HepG2 (cell line): ENCODE measurements around the gene KLHL12. TPM values are rescaled to one million over a fixed set of nuclear protein-coding genes. Genes with fewer than 3 reads are reported as not detected.

ENCODE experiments used
- CBX2 ChIP-seq, 2 experiments: fragments of 200-600 bp in 1 of 2; sonication (generic); formaldehyde crosslinking in 1 of 2; IDR thresholded peaks; 2 replicates each; pipeline versions ENCODE4 v1.7.0 to v1.8.1; 2018 to 2022; ENCODE audit warnings: low read depth in 2 of 2, low read length in 1 of 2, mild to moderate bottlenecking in 1 of 2, missing genetic modification reagents in 1 of 2
- GPN1 ChIP-seq: sonication (generic); formaldehyde crosslinking; IDR thresholded peaks from 2 replicates; pipeline ENCODE4 v1.5.1; 2020; ENCODE audit warnings: missing genetic modification reagents, borderline replicate concordance
- HNRNPL ChIP-seq: fragments of 200-400 bp; formaldehyde crosslinking; IDR thresholded peaks from 2 replicates; pipeline ENCODE4 v1.6.1; 2017; ENCODE audit warnings: mild to moderate bottlenecking, low read depth, low read length
- JUNB ChIP-seq: sonication (generic); formaldehyde crosslinking; IDR thresholded peaks from 2 replicates; pipeline ENCODE4 v1.8.0; 2022; ENCODE audit warnings: missing genetic modification reagents, mild to moderate bottlenecking, borderline replicate concordance
- KMT2B ChIP-seq: IDR thresholded peaks from 2 replicates; pipeline ENCODE4 v1.6.1; 2016; ENCODE audit warnings: missing genetic modification reagents, missing compliant biosample characterization
- RBFOX2 ChIP-seq: fragments of 200-400 bp; formaldehyde crosslinking; IDR thresholded peaks from 2 replicates; pipeline ENCODE4 v1.6.1; 2017; ENCODE audit warnings: low read depth, mild to moderate bottlenecking, low read length
- TGIF2 ChIP-seq: IDR thresholded peaks from 2 replicates; pipeline ENCODE4 v1.6.1; 2016; ENCODE audit warnings: control low read depth, missing compliant biosample characterization
- ZNF292 ChIP-seq: sonication (generic); formaldehyde crosslinking; IDR thresholded peaks from 2 replicates; pipeline ENCODE4 v1.8.1; 2022; ENCODE audit warnings: mild to moderate bottlenecking, low read depth, missing genetic modification reagents, borderline replicate concordance
- ZNF460 ChIP-seq: sonication (generic); formaldehyde crosslinking; IDR thresholded peaks from 2 replicates; pipeline ENCODE4 v1.5.1; 2020; ENCODE audit warnings: missing genetic modification reagents, mild to moderate bottlenecking, borderline replicate concordance
- ZNF501 ChIP-seq: sonication (generic); formaldehyde crosslinking; IDR thresholded peaks from 2 replicates; pipeline ENCODE4 v1.5.1; 2020; ENCODE audit warnings: mild to moderate bottlenecking, moderate library complexity, missing genetic modification reagents
- ZNF883 ChIP-seq: sonication (generic); formaldehyde crosslinking; IDR thresholded peaks from 2 replicates; pipeline ENCODE4 v1.5.1; 2020; ENCODE audit warnings: mild to moderate bottlenecking, missing genetic modification reagents; ENCODE audit errors: not compliant biosample characterization
- ZSCAN20 ChIP-seq: sonication (generic); formaldehyde crosslinking; IDR thresholded peaks from 2 replicates; pipeline ENCODE4 v1.4.0; 2020; ENCODE audit warnings: missing genetic modification reagents, mild to moderate bottlenecking, borderline replicate concordance
- polyA plus RNA-seq, 8 experiments: library from polyadenylated mRNA; depleted of rRNA in 3 of 8; stranded (reverse) in 7 of 8; unstranded in 1 of 8; fragments of >200 nt; fragmentation: Illumina TruSeq in 4 of 8; extraction: Trizol in 4 of 8; gene quantifications; 2 replicates each; pipeline versions ENCODE4 v1.2.1 to v1.2.3, GENCODE V29; 2011 to 2016; ENCODE audit warnings: low read depth in 4 of 8, missing spikeins in 1 of 8, mixed read lengths in 1 of 8; ENCODE audit not compliant: insufficient read depth in 1 of 8
- total RNA-seq, 5 experiments: library from RNA; depleted of rRNA; stranded (reverse); fragments of >200 nt; fragmentation: Illumina TruSeq; extraction: Trizol; gene quantifications; 2 replicates each; pipeline ENCODE4 v1.2.3, GENCODE V29; 2016; ENCODE audit warnings: low read depth in 1 of 5
- TF ChIP-seq, protein P1 (sequence below): sonication (generic); formaldehyde crosslinking; IDR thresholded peaks from 2 replicates; pipeline ENCODE4 v1.4.0; 2020; ENCODE audit warnings: mild to moderate bottlenecking, missing genetic modification reagents
- TF ChIP-seq, protein P2 (sequence below): sonication (generic); formaldehyde crosslinking; IDR thresholded peaks from 2 replicates; pipeline ENCODE4 v1.4.0; 2020; ENCODE audit warnings: missing genetic modification reagents

KLHL12 gene
- total and polyA plus RNA-seq, 2 of the 13 experiments (the other 11 are each of a cell fraction or from before 2014, with no cell fraction given): 19.2 to 25.2 TPM

DNA sequence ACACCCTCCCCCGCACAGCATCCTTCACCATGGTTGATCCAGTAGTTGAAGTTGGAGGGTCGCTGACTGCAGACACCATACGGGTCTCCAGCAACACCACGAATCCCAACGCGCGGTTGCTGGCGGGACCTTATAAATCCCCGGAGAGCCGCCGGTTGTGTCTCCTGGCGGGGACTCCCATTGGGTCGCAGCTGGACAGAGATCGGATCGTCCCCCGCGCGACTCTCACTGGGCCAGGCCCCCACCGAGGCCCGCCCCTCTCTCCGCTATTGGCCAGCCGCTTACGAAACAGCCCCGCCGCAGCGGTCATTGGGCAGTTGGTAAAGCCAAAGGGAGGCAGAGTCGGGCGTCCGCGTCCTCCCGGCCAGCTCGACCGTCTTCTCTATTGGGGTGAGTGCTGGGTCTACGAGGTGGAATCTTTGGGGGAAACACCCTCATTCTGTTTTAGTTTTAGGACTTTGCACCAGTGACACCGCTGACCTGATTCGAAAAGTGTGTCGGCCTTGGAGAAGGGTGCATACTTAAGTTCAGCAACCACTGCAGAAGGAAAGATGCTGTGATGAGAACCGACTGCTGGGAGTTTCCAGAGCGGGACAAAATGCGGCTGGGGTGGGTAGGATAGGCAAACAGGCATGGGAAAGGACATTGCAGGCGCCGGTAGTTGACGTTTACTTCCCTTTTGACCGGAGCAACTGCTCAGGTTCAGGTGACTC is 65.5 kb downstream of the KLHL12 start (continued):
- TF ChIP-seq ZNF883 (CRISPR knock-in tag): no peak
- no peak for TF ChIP-seq TGIF2 (CRISPR knock-in tag)
- TF ChIP-seq, protein P1, sequence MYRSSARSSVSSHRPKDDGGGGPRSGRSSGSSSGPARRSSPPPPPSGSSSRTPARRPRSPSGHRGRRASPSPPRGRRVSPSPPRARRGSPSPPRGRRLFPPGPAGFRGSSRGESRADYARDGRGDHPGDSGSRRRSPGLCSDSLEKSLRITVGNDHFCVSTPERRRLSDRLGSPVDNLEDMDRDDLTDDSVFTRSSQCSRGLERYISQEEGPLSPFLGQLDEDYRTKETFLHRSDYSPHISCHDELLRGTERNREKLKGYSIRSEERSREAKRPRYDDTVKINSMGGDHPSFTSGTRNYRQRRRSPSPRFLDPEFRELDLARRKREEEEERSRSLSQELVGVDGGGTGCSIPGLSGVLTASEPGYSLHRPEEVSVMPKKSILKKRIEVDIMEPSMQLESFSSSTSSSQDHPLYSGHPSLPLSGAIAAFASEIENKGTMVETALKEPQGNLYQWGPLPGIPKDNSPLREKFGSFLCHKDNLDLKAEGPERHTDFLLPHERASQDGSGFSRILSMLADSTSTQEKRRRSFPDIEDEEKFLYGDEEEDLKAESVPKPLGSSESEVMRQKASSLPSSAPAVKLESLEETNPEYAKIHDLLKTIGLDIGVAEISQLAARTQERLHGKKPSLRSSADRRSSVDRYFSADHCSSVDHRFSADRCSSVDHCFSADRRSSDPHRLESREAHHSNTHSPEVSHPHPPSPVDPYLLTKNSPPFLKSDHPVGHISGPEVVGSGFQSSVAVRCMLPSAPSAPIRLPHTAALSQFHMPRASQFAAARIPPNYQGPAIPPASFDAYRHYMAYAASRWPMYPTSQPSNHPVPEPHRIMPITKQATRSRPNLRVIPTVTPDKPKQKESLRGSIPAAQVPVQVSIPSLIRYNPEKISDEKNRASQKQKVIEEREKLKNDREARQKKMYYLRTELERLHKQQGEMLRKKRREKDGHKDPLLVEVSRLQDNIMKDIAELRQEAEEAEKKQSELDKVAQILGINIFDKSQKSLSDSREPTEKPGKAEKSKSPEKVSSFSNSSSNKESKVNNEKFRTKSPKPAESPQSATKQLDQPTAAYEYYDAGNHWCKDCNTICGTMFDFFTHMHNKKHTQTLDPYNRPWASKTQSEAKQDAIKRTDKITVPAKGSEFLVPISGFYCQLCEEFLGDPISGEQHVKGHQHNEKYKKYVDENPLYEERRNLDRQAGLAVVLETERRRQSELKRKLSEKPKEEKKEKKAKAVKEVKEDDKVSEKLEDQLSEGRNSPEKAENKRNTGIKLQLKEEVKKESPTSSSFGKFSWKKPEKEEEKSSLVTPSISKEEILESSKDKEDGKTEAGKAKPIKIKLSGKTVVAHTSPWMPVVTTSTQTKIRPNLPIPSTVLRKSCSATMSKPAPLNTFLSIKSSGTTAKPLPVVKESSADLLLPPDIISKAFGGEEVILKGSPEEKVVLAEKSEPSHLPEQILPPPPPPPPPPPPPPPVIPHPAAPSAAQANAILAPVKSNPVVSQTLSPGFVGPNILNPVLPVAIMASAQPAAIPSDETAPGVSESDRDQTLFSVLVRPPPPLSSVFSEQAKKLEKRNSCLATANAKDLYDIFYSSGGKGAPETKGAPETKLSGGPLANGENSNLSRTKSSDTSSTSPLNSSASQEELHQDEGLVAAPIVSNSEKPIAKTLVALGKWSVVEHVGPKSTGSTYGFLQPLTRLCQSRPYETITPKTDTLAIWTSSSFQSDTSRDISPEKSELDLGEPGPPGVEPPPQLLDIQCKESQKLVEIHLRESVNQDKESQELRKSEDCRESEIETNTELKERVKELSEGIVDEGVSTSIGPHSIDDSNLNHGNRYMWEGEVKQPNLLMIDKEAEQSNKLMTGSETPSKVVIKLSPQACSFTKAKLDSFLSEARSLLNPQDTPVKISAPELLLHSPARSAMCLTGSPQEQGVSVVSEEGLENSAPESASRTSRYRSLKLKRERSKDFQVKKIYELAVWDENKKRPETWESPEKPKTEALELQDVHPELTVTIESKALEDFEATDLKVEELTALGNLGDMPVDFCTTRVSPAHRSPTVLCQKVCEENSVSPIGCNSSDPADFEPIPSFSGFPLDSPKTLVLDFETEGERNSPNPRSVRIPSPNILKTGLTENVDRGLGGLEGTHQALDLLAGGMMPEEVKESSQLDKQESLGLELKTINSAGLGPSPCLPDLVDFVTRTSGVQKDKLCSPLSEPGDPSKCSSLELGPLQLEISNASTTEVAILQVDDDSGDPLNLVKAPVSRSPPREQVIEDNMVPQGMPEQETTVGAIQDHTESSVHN (CRISPR knock-in tag): no peak
- TF ChIP-seq ZSCAN20 (CRISPR knock-in tag): no peak
- no peak for TF ChIP-seq JUNB (CRISPR knock-in tag)
- no peak for TF ChIP-seq GPN1 (CRISPR knock-in tag)
- TF ChIP-seq ZNF292 (CRISPR knock-in tag): no peak
- no peak; the same call in none of the 2 replicates for TF ChIP-seq ZNF501 (CRISPR knock-in tag)
- TF ChIP-seq, protein P2, sequence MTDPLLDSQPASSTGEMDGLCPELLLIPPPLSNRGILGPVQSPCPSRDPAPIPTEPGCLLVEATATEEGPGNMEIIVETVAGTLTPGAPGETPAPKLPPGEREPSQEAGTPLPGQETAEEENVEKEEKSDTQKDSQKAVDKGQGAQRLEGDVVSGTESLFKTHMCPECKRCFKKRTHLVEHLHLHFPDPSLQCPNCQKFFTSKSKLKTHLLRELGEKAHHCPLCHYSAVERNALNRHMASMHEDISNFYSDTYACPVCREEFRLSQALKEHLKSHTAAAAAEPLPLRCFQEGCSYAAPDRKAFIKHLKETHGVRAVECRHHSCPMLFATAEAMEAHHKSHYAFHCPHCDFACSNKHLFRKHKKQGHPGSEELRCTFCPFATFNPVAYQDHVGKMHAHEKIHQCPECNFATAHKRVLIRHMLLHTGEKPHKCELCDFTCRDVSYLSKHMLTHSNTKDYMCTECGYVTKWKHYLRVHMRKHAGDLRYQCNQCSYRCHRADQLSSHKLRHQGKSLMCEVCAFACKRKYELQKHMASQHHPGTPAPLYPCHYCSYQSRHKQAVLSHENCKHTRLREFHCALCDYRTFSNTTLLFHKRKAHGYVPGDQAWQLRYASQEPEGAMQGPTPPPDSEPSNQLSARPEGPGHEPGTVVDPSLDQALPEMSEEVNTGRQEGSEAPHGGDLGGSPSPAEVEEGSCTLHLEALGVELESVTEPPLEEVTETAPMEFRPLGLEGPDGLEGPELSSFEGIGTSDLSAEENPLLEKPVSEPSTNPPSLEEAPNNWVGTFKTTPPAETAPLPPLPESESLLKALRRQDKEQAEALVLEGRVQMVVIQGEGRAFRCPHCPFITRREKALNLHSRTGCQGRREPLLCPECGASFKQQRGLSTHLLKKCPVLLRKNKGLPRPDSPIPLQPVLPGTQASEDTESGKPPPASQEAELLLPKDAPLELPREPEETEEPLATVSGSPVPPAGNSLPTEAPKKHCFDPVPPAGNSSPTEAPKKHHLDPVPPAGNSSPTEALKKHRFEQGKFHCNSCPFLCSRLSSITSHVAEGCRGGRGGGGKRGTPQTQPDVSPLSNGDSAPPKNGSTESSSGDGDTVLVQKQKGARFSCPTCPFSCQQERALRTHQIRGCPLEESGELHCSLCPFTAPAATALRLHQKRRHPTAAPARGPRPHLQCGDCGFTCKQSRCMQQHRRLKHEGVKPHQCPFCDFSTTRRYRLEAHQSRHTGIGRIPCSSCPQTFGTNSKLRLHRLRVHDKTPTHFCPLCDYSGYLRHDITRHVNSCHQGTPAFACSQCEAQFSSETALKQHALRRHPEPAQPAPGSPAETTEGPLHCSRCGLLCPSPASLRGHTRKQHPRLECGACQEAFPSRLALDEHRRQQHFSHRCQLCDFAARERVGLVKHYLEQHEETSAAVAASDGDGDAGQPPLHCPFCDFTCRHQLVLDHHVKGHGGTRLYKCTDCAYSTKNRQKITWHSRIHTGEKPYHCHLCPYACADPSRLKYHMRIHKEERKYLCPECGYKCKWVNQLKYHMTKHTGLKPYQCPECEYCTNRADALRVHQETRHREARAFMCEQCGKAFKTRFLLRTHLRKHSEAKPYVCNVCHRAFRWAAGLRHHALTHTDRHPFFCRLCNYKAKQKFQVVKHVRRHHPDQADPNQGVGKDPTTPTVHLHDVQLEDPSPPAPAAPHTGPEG (CRISPR knock-in tag): no peak; the same call in 1 of the 2 replicates
- no peak; the same call in 1 of the 2 replicates for TF ChIP-seq KMT2B
- TF ChIP-seq RBFOX2: peak; percentile 67
- no peak for TF ChIP-seq ZNF460 (CRISPR knock-in tag)
- TF ChIP-seq CBX2 (IDR thresholded peaks at IDR 0.05; ENCODE audit: low read depth, low read length): no peak
- TF ChIP-seq CBX2 (CRISPR knock-in tag; IDR thresholded peaks at IDR 0.05; ENCODE audit: low read depth): no peak
- TF ChIP-seq HNRNPL: 0 out of 2 replicates have a peak, but pooled peaks have one; percentile 12
